K562 (cell line): ENCODE measurements around the gene PKD1L1. TPM values are rescaled to one million over a fixed set of nuclear protein-coding genes. Genes with fewer than 3 reads are reported as not detected.

Source experiments
- DPF2 ChIP-seq: fragments of 450-650 bp; IDR thresholded peaks from 2 replicates; pipeline ENCODE4 v1.6.1; 2016
- FOXM1 ChIP-seq, 2 experiments: fragments of 450-650 bp in 1 of 2; sonication (generic) in 1 of 2; formaldehyde crosslinking in 1 of 2; IDR thresholded peaks; 2 replicates each; pipeline versions ENCODE4 v1.6.1 to v1.9.0; 2017 to 2022; ENCODE audit warnings: low read depth in 2 of 2, mild to moderate bottlenecking in 2 of 2, missing genetic modification reagents in 1 of 2, moderate library complexity in 1 of 2
- L3MBTL2 ChIP-seq: fragments of 450-650 bp; IDR thresholded peaks from 2 replicates; pipeline ENCODE4 v1.6.1; 2016; ENCODE audit warnings: mild to moderate bottlenecking, moderate library complexity
- MGA ChIP-seq: fragments of 450-650 bp; IDR thresholded peaks from 2 replicates; pipeline ENCODE4 v1.6.1; 2016; ENCODE audit warnings: mild to moderate bottlenecking, moderate library complexity
- SRSF7 ChIP-seq: fragments of 200-400 bp; formaldehyde crosslinking; optimal IDR thresholded peaks from 2 replicates; pipeline ENCODE3; 2017; ENCODE audit warnings: mild to moderate bottlenecking, low read depth, low read length
- ZNF407 ChIP-seq: fragments of 450-650 bp; IDR thresholded peaks from 2 replicates; pipeline ENCODE4 v1.6.1; 2016; ENCODE audit warnings: low read depth
- polyA plus RNA-seq, 8 experiments: library from polyadenylated mRNA; depleted of rRNA in 4 of 8; stranded (reverse) in 5 of 8; unstranded in 3 of 8; fragments of >200 nt; fragmentation: Nextera tagmentation in 2 of 8; fragmentation: Illumina TruSeq in 1 of 8; extraction: Ambion mirVana in 2 of 8; extraction: Trizol in 1 of 8; gene quantifications; 2 replicates each; pipeline versions ENCODE4 v1.2.1 to v1.2.3, GENCODE V29; 2011 to 2014; ENCODE audit warnings: inconsistent platforms in 1 of 8, missing spikeins in 1 of 8
- total RNA-seq, 7 experiments: library from RNA; depleted of rRNA in 6 of 7; stranded (reverse); fragments of >200 nt in 6 of 7; fragmentation: Illumina TruSeq in 2 of 7; extraction: Trizol in 2 of 7; gene quantifications; 2 replicates each; pipeline versions ENCODE4 v1.2.1 to v1.2.3, GENCODE V29; 2011 to 2021; ENCODE audit warnings: low replicate concordance in 1 of 7

The PKD1L1 gene
- total and polyA plus RNA-seq, 9 of the 15 experiments (the other 6 are each of a cell fraction or from before 2014, with no cell fraction given) = 0.01 to 0.02 TPM; not detected in 7

DNA sequence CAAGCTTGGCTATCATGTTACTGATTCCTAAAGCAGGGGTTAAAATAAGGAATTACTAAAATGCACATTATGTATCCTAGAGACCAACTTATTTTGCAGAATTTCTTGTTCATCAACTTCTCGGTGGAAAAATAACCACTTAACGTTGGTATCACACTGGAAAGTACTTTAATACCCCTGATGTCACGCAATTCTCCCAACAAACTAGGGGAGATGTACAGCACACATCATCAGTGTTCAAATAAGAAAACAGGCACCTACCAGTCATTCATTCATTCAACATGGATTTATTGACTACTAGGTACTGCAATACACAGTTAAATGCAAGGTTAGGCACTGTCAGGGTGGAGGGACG lies 30.5 kb upstream of the PKD1L1 start (continued):
- 0 out of 2 replicates have a peak, but pooled peaks have one; percentile 46 for TF ChIP-seq MGA
- TF ChIP-seq DPF2 = peak; percentile 55
- TF ChIP-seq L3MBTL2 = 0 out of 2 replicates have a peak, but pooled peaks have one; percentile 41
- TF ChIP-seq FOXM1 (IDR thresholded peaks at IDR 0.05; ENCODE audit: low read depth) = 0 out of 2 replicates have a peak, but pooled peaks have one; percentile 19
- no peak for TF ChIP-seq FOXM1 (CRISPR knock-in tag; IDR thresholded peaks at IDR 0.05; ENCODE audit: low read depth)
- no peak for TF ChIP-seq ZNF407
- no peak for TF ChIP-seq SRSF7
